Endothelial cell of umbilical vein (primary cell): ENCODE measurements around the gene TRNAU1AP. TPM values are rescaled to one million over a fixed set of nuclear protein-coding genes. Genes with fewer than 3 reads are reported as not detected.
A peak's percentile ranks its signal among the peaks of the same experiment; 100 is the strongest.

Experiments
- Bru-seq: library from RNA; stranded (reverse); fragments of 400-500 nt; gene quantifications from one replicate; lab custom pipeline; 2021; lab: Mats Ljungman, UMichigan
- BruChase-seq, 2 experiments: library from RNA; stranded (reverse); fragments of 400-500 nt; gene quantifications; one replicate each; lab custom pipeline; 2021; lab: Mats Ljungman, UMichigan
- BruUV-seq: library from RNA; stranded (reverse); fragments of 400-500 nt; replicated peaks from 2 replicates; lab custom pipeline; 2021; lab: Mats Ljungman, UMichigan
- CTCF ChIA-PET: fragments of 300-600, 350-600 bp; sonication (Branson Sonifier 250); formaldehyde crosslinking; loops from one replicate; lab custom pipeline; 2021; ENCODE audit warnings: antibody characterized with exemption, inconsistent platforms; lab: Charles Lee
- POLR2A ChIA-PET: fragments of 300-600, 350-600 bp; sonication (Branson Sonifier 250); formaldehyde crosslinking; loops from one replicate; lab custom pipeline; 2021; ENCODE audit warnings: antibody characterized with exemption, inconsistent platforms; lab: Charles Lee
- DNase-seq: peaks from one replicate; pipeline ENCODE4 v3.0.0-alpha.2; 2011; ENCODE audit warnings: low read depth, low spot score
- FAIRE-seq: peaks from 2 replicates; lab custom pipeline; 2011; peaks lifted over from hg19 to GRCh38; lab: Jason Lieb, UNC
- H2AFZ ChIP-seq: 2 replicates; pipeline ENCODE4 v1.6.0; 2012; ENCODE audit warnings: low read depth, low read length, control low read depth, inconsistent platforms
- H3K27ac ChIP-seq: 2 replicates; pipeline ENCODE4 v1.5.1; 2011; ENCODE audit warnings: low read depth, mild to moderate bottlenecking, control low read depth, low read length, moderate library complexity; ENCODE audit not compliant: insufficient read depth
- H3K27me3 ChIP-seq, 2 experiments: 2 replicates each; pipeline versions ENCODE4 v1.6.0 to v1.6.1; 2011; ENCODE audit warnings: low read length in 2 of 2, mixed read lengths in 1 of 2; ENCODE audit not compliant: control insufficient read depth in 2 of 2, insufficient read depth in 2 of 2
- H3K36me3 ChIP-seq, 2 experiments: 2 replicates in 1 of 2; 3 replicates in 1 of 2; pipeline ENCODE4 v1.5.1; 2011; ENCODE audit warnings: low read length in 2 of 2, mild to moderate bottlenecking in 1 of 2, moderate library complexity in 1 of 2; ENCODE audit not compliant: control insufficient read depth in 2 of 2, insufficient read depth in 2 of 2; ENCODE audit errors: extremely low read depth in 1 of 2
- H3K4me1 ChIP-seq: 3 replicates; pipeline ENCODE4 v1.5.1; 2011; ENCODE audit warnings: mild to moderate bottlenecking, low read length; ENCODE audit not compliant: control insufficient read depth, insufficient read depth; ENCODE audit errors: extremely low read depth
- H3K4me2 ChIP-seq: 2 replicates; pipeline ENCODE4 v1.6.1; 2011; ENCODE audit warnings: low read length, control low read depth, mixed read lengths; ENCODE audit not compliant: insufficient read depth
- H3K4me3 ChIP-seq, 3 experiments: fragments of 200-600 bp in 1 of 3; sonication (generic), shearing (Covaris generic) in 1 of 3; replicated peaks in 1 of 3; 2 replicates each; pipeline ENCODE4 v1.5.1; 2011 to 2016; ENCODE audit warnings: control low read depth in 3 of 3, low read length in 3 of 3, mild to moderate bottlenecking in 2 of 3, inconsistent platforms in 1 of 3, low read depth in 1 of 3, moderate library complexity in 1 of 3; ENCODE audit not compliant: insufficient read depth in 1 of 3
- H3K79me2 ChIP-seq: 2 replicates; pipeline ENCODE4 v1.6.0; 2012; ENCODE audit warnings: low read length, inconsistent platforms; ENCODE audit not compliant: control insufficient read depth, insufficient read depth
- H3K9ac ChIP-seq: replicated peaks from 2 replicates; pipeline ENCODE3; 2011; ENCODE audit warnings: low read length, control low read depth; ENCODE audit not compliant: insufficient read depth; ENCODE audit errors: extremely low read depth
- H3K9me1 ChIP-seq: replicated peaks from 3 replicates; pipeline ENCODE4 v1.6.0; 2011; ENCODE audit warnings: mild to moderate bottlenecking, low read length; ENCODE audit not compliant: control insufficient read depth, insufficient read depth; ENCODE audit errors: extremely low read depth
- H3K9me3 ChIP-seq: replicated peaks from 2 replicates; pipeline ENCODE4 v1.5.1; 2012; ENCODE audit warnings: low read length, inconsistent platforms; ENCODE audit not compliant: control insufficient read depth, insufficient read depth
- H4K20me1 ChIP-seq: replicated peaks from 2 replicates; pipeline ENCODE3; 2011; ENCODE audit warnings: mild to moderate bottlenecking, low read length; ENCODE audit not compliant: control insufficient read depth, insufficient read depth; ENCODE audit errors: extremely low read depth
- GATA2 ChIP-seq: IDR thresholded peaks from 2 replicates; pipeline ENCODE4 v1.7.0; 2011; ENCODE audit warnings: low read depth, mild to moderate bottlenecking, moderate library complexity, mixed read lengths, low read length; ENCODE audit not compliant: insufficient read length, insufficient read depth
- JUN ChIP-seq: IDR thresholded peaks from 2 replicates; pipeline ENCODE4 v1.6.1; 2011; ENCODE audit warnings: borderline replicate concordance, low read depth; ENCODE audit not compliant: insufficient read length, insufficient read depth
- POLR2A ChIP-seq: IDR thresholded peaks from 2 replicates; pipeline ENCODE4 v1.6.1; 2012; ENCODE audit warnings: low read depth, mild to moderate bottlenecking, control low read depth, low read length
- POLR2AphosphoS5 ChIP-seq: IDR thresholded peaks from 2 replicates; pipeline ENCODE4 v1.6.1; 2012; ENCODE audit warnings: low read depth, mild to moderate bottlenecking, control low read depth, low read length, moderate library complexity; ENCODE audit not compliant: insufficient read depth
- dilution Hi-C: fragments of 300-500 bp; cut with MboI; formaldehyde crosslinking; loops from one replicate; pipeline ENCODE4 v1.15.0; 2019; ENCODE audit warnings: low sequenced_read_pairs; ENCODE audit not compliant: extremely low pct_ligation_motif_present
- intact Hi-C: fragments of 100-400 bp; cut with micrococcal nuclease; formaldehyde crosslinking; loops from one replicate; pipeline ENCODE4 v1.10.0; 2022
- long read RNA-seq: library from polyadenylated mRNA; stranded (forward); transcript quantifications from one replicate; pipeline ENCODE4 v2.0.0, GENCODE V29; 2021
- polyA minus RNA-seq, 3 experiments: library from RNA; depleted of rRNA, polyadenylated mRNA; stranded (reverse); fragments of >200 nt; gene quantifications; 1 replicate in 1 of 3; 2 replicates in 2 of 3; pipeline ENCODE4 v1.2.3, GENCODE V29; 2011
- polyA plus RNA-seq, 4 experiments: library from polyadenylated mRNA; depleted of rRNA in 3 of 4; stranded (reverse) in 3 of 4; unstranded in 1 of 4; fragments of >200 nt; gene quantifications; 2 replicates each; pipeline versions ENCODE4 v1.2.1 to v1.2.3, GENCODE V29; 2011 to 2012; ENCODE audit warnings: missing spikeins in 1 of 4
- total RNA-seq: library from RNA; stranded (reverse); gene quantifications from 2 replicates; pipeline ENCODE4 v1.2.3, GENCODE V29; 2021
- TF ChIP-seq, protein P1 (sequence below): IDR thresholded peaks from 2 replicates; pipeline ENCODE4 v1.6.1; 2011; ENCODE audit not compliant: insufficient read depth, insufficient read length

TRNAU1AP gene
- total RNA-seq, result 46.2 and 49.0 TPM in 2 replicates
- 31.5 and 32.7 TPM in 2 replicates for polyA plus RNA-seq
- 37.3 and 37.6 TPM in 2 replicates for polyA plus RNA-seq (2011; cell fraction: cytosol; rRNA removed)
- polyA plus RNA-seq (2011; cell fraction: nucleus; rRNA removed), result 69.7 and 70.4 TPM in 2 replicates
- polyA plus RNA-seq (2012), result 26.7 and 48.7 TPM in 2 replicates
- 16.3 and 27.8 TPM in 2 replicates for polyA minus RNA-seq
- polyA minus RNA-seq (2011; cell fraction: cytosol; rRNA and poly(A)+ RNA removed), result 12.3 TPM
- polyA minus RNA-seq (2011; cell fraction: nucleus; rRNA and poly(A)+ RNA removed), result 17.6 and 27.1 TPM in 2 replicates
- percentile 64 among the genes with signal in this experiment for Bru-seq, nascent RNA
- percentile 64 among the genes with signal in this experiment for BruChase-seq, experiment 1, labeled RNA remaining after a 6-hour chase
- BruChase-seq, experiment 2, labeled RNA remaining after a 2-hour chase, result percentile 67 among the genes with signal in this experiment
- long read RNA-seq, transcript TRNAU1AP-201 (9 exons, 1,799 nt), result major isoform, 42 of 71 reads
- long read RNA-seq, partial matches to known transcripts, result 8 of 71 reads
- long read RNA-seq, other reads (novel, unspliced or antisense), result 18 of 71 reads

- intact Hi-C loops, result loop anchor here (1.0 to 10.0 kb wide), 6 partner anchors 28 to 1858 kb away; partner anchors contain the start of genes ARID1A and PHACTR4
- Histone ChIP-seq H3K4me1 (peaks cover 12% of the 10 kb centered on the region), H3K9me1 (no peaks in the 10 kb centered on the region), H3K79me2 (peaks cover 11% of the 10 kb centered on the region), H4K20me1 (no peaks in the 10 kb centered on the region), H3K4me3 (peak within 1 kb of the TSS; percentile 79 to 86 (median 85)), H3K9ac (peak within 1 kb of the TSS; percentile 80), H3K27me3 (no peaks in the 10 kb centered on the region), H3K36me3 (no peaks in the 10 kb centered on the region), H3K4me2 (peak within 1 kb of the TSS; percentile 84), H3K9me3 (no peaks in the 10 kb centered on the region), H2AFZ (peak within 1 kb of the TSS; percentile 93), H3K27ac (peak within 1 kb of the TSS; percentile 39)
- FAIRE-seq, result peak; percentile 89
- TF ChIP-seq, protein P1, sequence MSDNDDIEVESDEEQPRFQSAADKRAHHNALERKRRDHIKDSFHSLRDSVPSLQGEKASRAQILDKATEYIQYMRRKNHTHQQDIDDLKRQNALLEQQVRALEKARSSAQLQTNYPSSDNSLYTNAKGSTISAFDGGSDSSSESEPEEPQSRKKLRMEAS, result peak; percentile 26
- no peak for TF ChIP-seq JUN
- no peak for TF ChIP-seq GATA2
- TF ChIP-seq POLR2AphosphoS5, result peak; percentile 90
- peak; percentile 86 for TF ChIP-seq POLR2A
- POLR2A ChIA-PET, result interaction anchor here (0.6 to 3.8 kb wide), 5 partner anchors 25 to 833 kb away, joined by 3 to 59 read pairs (median 3); partner anchors contain the start of gene RNU11
- no TSS peak for BruUV-seq
- CTCF ChIA-PET, result interaction anchor here (0.9 to 2.4 kb wide), 9 partner anchors 10 to 304 kb away, joined by 3 to 15 read pairs (median 4); partner anchors contain the start of gene PHACTR4
- DNase-seq, result peak; percentile 98
- dilution Hi-C loops, result no loop called here
Observed at GRCh38 chr1:28552758-28553663, at the start of gene TRNAU1AP. Gene TRNAU1AP, plus strand, starts transcription at chr1:28553085. Its CDS starts 26 bp downstream, at chr1:28553111.
